ENCODE data around the gene TESK2. TPM values are rescaled to one million over a fixed set of nuclear protein-coding genes. Genes with fewer than 3 reads are reported as not detected.

The TESK2 gene
- total RNA-seq, 1 donor from 2014 or later: 1.6 TPM

GRCh38 chr1:45304311-45305081 is 186.5 kb downstream of the TESK2 start:
- peak; percentile 36 for DNase-seq (ENCODE audit: low read depth)

GRCh38 chr1:45303520-45304310 is 187.2 kb downstream of the TESK2 start:
- peak; percentile 89 for DNase-seq (ENCODE audit: low read depth)

GRCh38 chr1:45302505-45303150 is 188.3 kb downstream of the TESK2 start:
- no peak for DNase-seq (ENCODE audit: low read depth)

GRCh38 chr1:45300669-45300997 is 190.3 kb downstream of the TESK2 start:
- no peak for DNase-seq (ENCODE audit: low read depth)

DNA sequence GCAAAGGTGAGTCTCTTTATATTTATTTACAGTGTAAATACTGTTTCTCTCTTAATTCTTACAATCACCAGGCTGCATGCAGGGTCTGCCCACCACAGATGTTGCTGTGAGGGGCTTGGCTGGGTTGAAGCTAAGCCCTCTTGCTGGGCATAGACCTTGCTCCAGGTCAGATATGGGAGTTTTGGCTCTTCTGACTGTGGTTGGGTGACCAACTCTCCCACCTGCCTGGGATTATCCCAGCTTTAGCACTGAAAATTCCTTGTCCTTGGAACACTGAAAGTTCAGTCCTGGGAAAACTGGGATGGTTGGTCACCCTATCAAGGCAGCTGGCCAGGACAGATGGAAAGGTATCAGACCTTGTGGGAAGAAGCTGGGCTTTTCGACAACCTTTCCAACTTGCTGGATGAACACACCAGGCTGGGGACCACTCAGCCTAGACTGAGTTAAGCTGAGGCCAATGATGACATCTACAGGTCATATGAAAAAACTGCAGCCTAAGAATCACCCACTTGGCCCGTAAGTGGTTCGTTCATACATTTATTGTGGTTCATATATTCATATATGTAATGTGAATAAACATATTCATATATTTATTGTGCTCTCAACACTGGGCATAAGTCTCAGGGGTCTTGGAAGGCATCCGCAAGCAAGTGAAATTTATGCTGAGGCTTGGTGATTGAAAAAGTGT is 190.8 kb downstream of the TESK2 start:
- DNase-seq (ENCODE audit: low read depth): peak; percentile 69

- DNase-seq (ENCODE audit: low read depth): no peak
Measured at GRCh38 chr1:45299296-45299695, 191.7 kb downstream of the TESK2 start.

DNA sequence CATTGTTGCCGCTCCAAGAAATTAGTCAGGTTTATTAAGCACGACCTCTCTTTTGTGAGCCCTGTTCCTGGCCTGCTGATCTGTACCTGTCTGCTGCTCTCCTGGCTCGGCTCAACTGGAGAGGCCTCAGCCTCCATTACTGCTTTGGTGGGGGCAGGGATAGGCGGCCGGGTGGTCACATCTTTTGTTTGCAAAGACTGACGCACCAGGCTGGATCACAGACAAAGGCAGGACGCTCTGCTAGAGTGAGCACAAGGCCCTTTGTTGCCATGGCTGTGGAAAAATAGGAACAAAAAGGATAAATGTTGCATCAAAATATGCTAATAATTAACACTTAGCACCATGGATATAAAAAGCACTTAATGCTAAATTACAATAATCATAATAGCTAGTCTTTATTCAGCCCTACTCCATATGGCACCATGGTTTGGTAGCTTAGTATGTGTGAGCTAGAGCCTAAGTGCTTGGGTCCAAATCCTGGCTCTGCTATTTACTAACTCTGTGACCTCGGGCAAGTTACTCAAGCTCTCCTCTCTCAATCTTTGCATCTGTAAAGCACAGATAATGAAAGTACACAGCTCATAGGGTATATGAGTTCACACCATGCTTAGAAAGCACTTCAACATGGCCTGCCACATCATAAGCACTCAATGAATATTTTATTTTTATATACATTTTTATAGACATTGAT is 193.2 kb downstream of the TESK2 start:
- DNase-seq (ENCODE audit: low read depth): peak; percentile 47

Other genes starting within 250 kb of the TESK2 start
- gene HPDL, start 164.3 kb downstream of the TESK2 start, total RNA-seq: 0.30 and 0.52 TPM in 2 replicates
- gene TOE1, start 151.0 kb downstream of the TESK2 start, total RNA-seq: 10.4 and 13.5 TPM in 2 replicates
- 9.4 and 13.5 TPM in 2 replicates for gene MUTYH, start 150.7 kb downstream of the TESK2 start, total RNA-seq
- gene CCDC163, start 8.9 kb upstream of the TESK2 start, total RNA-seq: 0.50 TPM in 1 of 2 replicates, not detected in the other
- 0.87 and 2.5 TPM in 2 replicates for gene MMACHC, start 9.1 kb upstream of the TESK2 start, total RNA-seq
- gene PRDX1, start 30.7 kb upstream of the TESK2 start, total RNA-seq: 649 and 1,374 TPM in 2 replicates
- 101 and 183 TPM in 2 replicates for gene AKR1A1, start 59.7 kb upstream of the TESK2 start, total RNA-seq
- gene NASP, start 92.9 kb upstream of the TESK2 start, total RNA-seq: 31.4 and 46.4 TPM in 2 replicates
- gene CCDC17, start 132.9 kb upstream of the TESK2 start, total RNA-seq: 0.52 and 1.1 TPM in 2 replicates
- gene GPBP1L1, start 195.4 kb upstream of the TESK2 start, total RNA-seq: 126 and 140 TPM in 2 replicates
- gene TMEM69, start 197.0 kb upstream of the TESK2 start, total RNA-seq: 13.2 and 14.4 TPM in 2 replicates

Measured in renal cortical epithelial cell (primary cell).